Activated T-cell treated with anti-CD3 and anti-CD28 coated beads, Interleukin-2, amount 50 U/mL, for 1 hour (primary cell): ENCODE results near the gene SLC38A9.
"Not testable (repeated sequence)": the region's sequence is repeated elsewhere in the genome, so short reads cannot be mapped to it uniquely, and the experiment has no call there.

ENCODE experiments used
- DNase-seq: peaks from one replicate; pipeline ENCODE4 v3.0.0-alpha.2; 2020

Gene SLC38A9

GRCh38 chr5:55608595-55609349 is 103.4 kb downstream of the SLC38A9 start:
- DNase-seq = no peak

GRCh38 chr5:55607309-55607708 is 104.8 kb downstream of the SLC38A9 start:
- not testable (repeated sequence) for DNase-seq

- no peak for DNase-seq
These were observed 107.5 kb downstream of the SLC38A9 start for GRCh38 chr5:55604611-55605067.

GRCh38 chr5:55603922-55604321 is 108.2 kb downstream of the SLC38A9 start:
- DNase-seq = no peak

GRCh38 chr5:55601628-55602027 is 110.5 kb downstream of the SLC38A9 start:
- DNase-seq = no peak

GRCh38 chr5:55601204-55601618 is 110.9 kb downstream of the SLC38A9 start:
- no peak for DNase-seq

- no peak for DNase-seq
These were observed 111.5 kb downstream of the SLC38A9 start for GRCh38 chr5:55600497-55601203.

- DNase-seq = no peak
These were observed 112.0 kb downstream of the SLC38A9 start for GRCh38 chr5:55600086-55600485.

GRCh38 chr5:55599148-55600050 is 112.7 kb downstream of the SLC38A9 start:
- DNase-seq = no peak

- DNase-seq = no peak
These were observed 114.8 kb downstream of the SLC38A9 start for GRCh38 chr5:55597014-55597981.

- no peak for DNase-seq
These were observed 117.5 kb downstream of the SLC38A9 start for GRCh38 chr5:55594671-55595070.

GRCh38 chr5:55593115-55593472 is 119.0 kb downstream of the SLC38A9 start:
- no peak for DNase-seq

GRCh38 chr5:55592388-55593114 is 119.6 kb downstream of the SLC38A9 start:
- DNase-seq = no peak

GRCh38 chr5:55591686-55592085 is 120.4 kb downstream of the SLC38A9 start:
- no peak for DNase-seq

- DNase-seq = no peak
These were observed 126.9 kb downstream of the SLC38A9 start for GRCh38 chr5:55585206-55585610.

- no peak for DNase-seq
These were observed 127.5 kb downstream of the SLC38A9 start for GRCh38 chr5:55584398-55585205.

- DNase-seq = no peak
These were observed 128.5 kb downstream of the SLC38A9 start for GRCh38 chr5:55583578-55583977.

GRCh38 chr5:55582256-55582655 is 129.9 kb downstream of the SLC38A9 start:
- DNase-seq = no peak

- DNase-seq = no peak
These were observed 132.1 kb downstream of the SLC38A9 start for GRCh38 chr5:55580042-55580441.

- DNase-seq = no peak
These were observed 133.4 kb downstream of the SLC38A9 start for GRCh38 chr5:55578771-55579170.
